ENCODE measurements around the gene ACOX3. TPM values are rescaled to one million over a fixed set of nuclear protein-coding genes. Genes with fewer than 3 reads are reported as not detected.

Gene ACOX3
- total RNA-seq, 1 experiment from 2014 or later: 12.2 TPM

DNA sequence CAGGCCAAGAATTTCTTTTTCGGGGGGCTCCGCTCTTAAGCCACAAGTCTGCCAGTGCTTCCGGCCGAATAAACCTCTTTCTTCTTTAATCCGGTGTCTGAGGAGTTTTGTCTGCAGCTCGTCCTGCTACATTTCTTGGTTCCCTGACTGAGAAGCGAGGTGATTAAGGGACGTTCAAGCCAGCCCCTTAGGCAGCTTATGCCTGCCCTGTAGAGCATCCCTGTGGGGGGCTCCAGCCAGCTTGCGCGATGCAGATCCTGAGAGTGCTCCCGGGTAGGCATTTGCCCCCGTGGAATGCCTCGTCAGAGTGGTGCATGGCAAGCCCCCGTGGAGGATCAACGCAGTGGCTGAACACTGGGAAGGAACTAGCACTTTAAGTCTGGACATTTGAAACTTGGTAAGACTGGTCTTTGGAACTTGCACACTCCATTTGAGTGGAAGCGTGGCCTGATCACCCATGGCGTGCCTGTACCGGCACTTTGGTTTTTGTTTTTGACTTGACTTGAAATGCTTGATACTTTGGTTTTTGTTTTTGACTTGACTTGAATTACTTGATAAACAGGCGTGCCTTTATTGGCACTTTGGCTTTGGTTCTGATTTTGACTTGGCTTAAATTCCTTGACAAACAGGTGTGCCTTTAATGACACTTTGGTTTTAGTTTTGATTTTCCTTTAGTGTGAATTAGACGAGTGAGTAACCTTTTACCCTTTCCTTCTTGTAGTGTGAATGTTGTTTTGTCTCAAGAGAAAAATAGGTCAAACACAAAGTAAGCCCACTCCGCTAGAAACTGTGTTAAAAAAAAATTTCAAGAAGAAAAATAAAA lies 6.1 kb downstream of the ACOX3 start:
- POLR2A ChIA-PET (ENCODE audit: unreplicated experiment): no interaction called here
- no peak for ATAC-seq
- CTCF ChIA-PET: no interaction called here
- Histone ChIP-seq H3K9me2 (replicated peaks; ENCODE audit: low read length) (no peaks in the 10 kb centered on the region), H3K4me3 (ENCODE audit: low read length) (no peak overlapping the region), H3K4me2 (ENCODE audit: low read length) (no peak overlapping the region), H3K36me3 (ENCODE audit: low read depth, low read length) (no peaks in the 10 kb centered on the region), H4K20me1 (ENCODE audit: low read length) (no peaks in the 10 kb centered on the region), H3K27me3 (ENCODE audit: low read length) (no peaks in the 10 kb centered on the region), H3K79me2 (ENCODE audit: low read length) (peaks cover 12% of the 10 kb centered on the region), H3K9ac (ENCODE audit: low read length) (no peak overlapping the region), H2AFZ (ENCODE audit: low read length) (no peak overlapping the region), H3F3A (ENCODE audit: low read length, unreplicated experiment) (no peaks in the 10 kb centered on the region), H3K9me3 (ENCODE audit: low read length) (no peaks in the 10 kb centered on the region), H3K4me1 (ENCODE audit: insufficient read depth, low read length) (peaks cover 8% of the 10 kb centered on the region), H3K27ac (ENCODE audit: low read length) (no peak overlapping the region)
- BruUV-seq (replicated peaks): no TSS peak
- DNase-seq: no peak
- intact Hi-C loops (cut with micrococcal nuclease): no loop called here
- TF ChIP-seq CTCF (conservative IDR thresholded peaks at IDR 0.05; ENCODE audit: low read depth, low read length) (no peak), EZH2 (IDR thresholded peaks at IDR 0.05; ENCODE audit: low read length, unreplicated experiment) (no peak), EZH2phosphoT487 (IDR thresholded peaks at IDR 0.05; ENCODE audit: borderline replicate concordance, low read length) (no peak)

GRCh38 chr4:8433136-8433535 lies 7.4 kb downstream of the ACOX3 start:
- intact Hi-C loops (cut with micrococcal nuclease): no loop called here
- no TSS peak for BruUV-seq (replicated peaks)

More at GRCh38 chr4:8433136-8433535, 7.4 kb downstream of the ACOX3 start:
- DNase-seq: no peak
- H3K79me2 ChIP-seq (ENCODE audit: low read length): peaks cover 4% of the 10 kb centered on the region; the same call in 1 of the 2 replicates
- no peak overlapping the region for H3K4me2 ChIP-seq (ENCODE audit: low read length)
- no peaks in the 10 kb centered on the region for H3K4me1 ChIP-seq (ENCODE audit: insufficient read depth, low read length)
- no peaks in the 10 kb centered on the region for H4K20me1 ChIP-seq (ENCODE audit: low read length)
- ChIA-PET POLR2A (ENCODE audit: unreplicated experiment) (no interaction called here), CTCF (no interaction called here)
- no peak overlapping the region for H2AFZ ChIP-seq (ENCODE audit: low read length)
- no peaks in the 10 kb centered on the region for H3K36me3 ChIP-seq (ENCODE audit: low read depth, low read length)
- no peak for ATAC-seq
- H3K4me3 ChIP-seq (ENCODE audit: low read length): no peak overlapping the region
- H3F3A ChIP-seq (ENCODE audit: low read length, unreplicated experiment): no peaks in the 10 kb centered on the region
- H3K27me3 ChIP-seq (ENCODE audit: low read length): no peaks in the 10 kb centered on the region
- H3K9me3 ChIP-seq (ENCODE audit: low read length): no peaks in the 10 kb centered on the region
- TF ChIP-seq CTCF (conservative IDR thresholded peaks at IDR 0.05; ENCODE audit: low read depth, low read length) (no peak), EZH2phosphoT487 (IDR thresholded peaks at IDR 0.05; ENCODE audit: borderline replicate concordance, low read length) (no peak), EZH2 (IDR thresholded peaks at IDR 0.05; ENCODE audit: low read length, unreplicated experiment) (no peak)
- no peaks in the 10 kb centered on the region for H3K9me2 ChIP-seq (replicated peaks; ENCODE audit: low read length)
- H3K27ac ChIP-seq (ENCODE audit: low read length): no peak overlapping the region
- H3K9ac ChIP-seq (ENCODE audit: low read length): no peak overlapping the region
